Measurements from ENCODE around the gene TNFRSF12A. TPM values are rescaled to one million over a fixed set of nuclear protein-coding genes. Genes with fewer than 3 reads are reported as not detected.

TNFRSF12A gene
- total and polyA plus RNA-seq, 9 of the 15 experiments (the other 6 are each of a cell fraction or from before 2014, with no cell fraction given) = 0.41 to 61.8 (median 26.5) TPM

GRCh38 chr16:3004319-3004718 is 15.8 kb upstream of the TNFRSF12A start (continued):
- TF ChIP-seq YY1 (IDR thresholded peaks at IDR 0.05; ENCODE audit: borderline replicate concordance in 1 of 3, control insufficient read depth in 1 of 3, extremely low read depth in 1 of 3, insufficient read depth in 3 of 3, insufficient read length in 1 of 3, insufficient replicate concordance in 2 of 3, low read depth in 1 of 3, low read length in 2 of 3) (no peak), ETS2 (tag; IDR thresholded peaks at IDR 0.05; ENCODE audit: borderline replicate concordance, poor library complexity, severe bottlenecking) (no peak), KDM4B (IDR thresholded peaks at IDR 0.05; ENCODE audit: borderline replicate concordance in 2 of 2, low read depth in 1 of 2) (no peak)

GRCh38 chr16:3004781-3005284 is 15.3 kb upstream of the TNFRSF12A start:
- H3K79me2 ChIP-seq (ENCODE audit: control insufficient read depth, insufficient read depth, low read length) = peaks cover 22% of the 10 kb centered on the region
- TSS peak; percentile 36 for BruUV-seq (replicated peaks)
- 0% methylated on average over 19 of the region's 25 CpGs for WGBS (ENCODE audit: insufficient coverage, low coverage, missing lambda C conversion rate)
- ATAC-seq (no peak), FAIRE-seq (peak; percentile 75), DNase-seq (ENCODE audit: extremely low read depth in 1 of 4, low spot score in 3 of 4) (peak; percentile 63 to 85 (median 64))
- in situ Hi-C loops (cut with MboI) (no loop called here), intact Hi-C loops (cut with micrococcal nuclease) (loop anchor here (1.0 kb wide), 1 partner anchor 19 kb away; the partner anchor contains the start of gene THOC6)
- ChIA-PET CTCF (ENCODE audit: low intra/inter-chr PET ratio) (no interaction called here), POLR2A (interaction anchor here (1.0 to 2.6 kb wide), 5 partner anchors 15 to 23 kb away, joined by 3 to 15 read pairs (median 6); partner anchors contain the start of genes HCFC1R1, THOC6 and TNFRSF12A)
- peaks cover 31 to 66% of the 10 kb centered on the region in 2 experiments for H3K4me1 ChIP-seq (replicated peaks in 1 of 2; ENCODE audit: control insufficient read depth in 2 of 2, insufficient read depth in 2 of 2, low read length in 2 of 2)
- peak overlapping the region; percentile 90 for H3K27ac ChIP-seq (ENCODE audit: extremely low read depth, low read depth, low read length)
- H3K4me3 ChIP-seq = peak overlapping the region; percentile 50
- peak overlapping the region; percentile 83 for H3K4me2 ChIP-seq (ENCODE audit: insufficient read depth, low read length)
- no peaks in the 10 kb centered on the region for H4K20me1 ChIP-seq (replicated peaks; ENCODE audit: control insufficient read depth, insufficient read depth, low read length)
- H3K9me1 ChIP-seq (ENCODE audit: control insufficient read depth, insufficient read depth, low read length) = no peaks in the 10 kb centered on the region
- H2AFZ ChIP-seq (ENCODE audit: low read depth, low read length) = peak overlapping the region; percentile 90
- no peaks in the 10 kb centered on the region for H3K9me3 ChIP-seq (replicated peaks; ENCODE audit: control insufficient read depth, insufficient read depth, low read depth, low read length)
- peak overlapping the region; percentile 78 to 88 for H3K9ac ChIP-seq (ENCODE audit: insufficient read depth in 1 of 2, low read depth in 2 of 2, low read length in 2 of 2)
- H3K36me3 ChIP-seq (ENCODE audit: control insufficient read depth, insufficient read depth, low read length) = peaks cover 3% of the 10 kb centered on the region; the same call in 2 of the 3 replicates
- no peaks in the 10 kb centered on the region for H3K27me3 ChIP-seq (ENCODE audit: control insufficient read depth in 2 of 2, insufficient read depth in 2 of 2, low read length in 2 of 2)
- TF ChIP-seq TCF3 (CRISPR knock-in tag; IDR thresholded peaks at IDR 0.05) = peak; percentile 14; the same call in 1 of the 2 replicates
- TF ChIP-seq POLR2B (IDR thresholded peaks at IDR 0.05; ENCODE audit: low read depth, partially characterized antibody) = peak; percentile 59
- peak; percentile 75 for TF ChIP-seq CTBP1 (IDR thresholded peaks at IDR 0.05; ENCODE audit: borderline replicate concordance)
- peak; percentile 69 for TF ChIP-seq ZFX (CRISPR knock-in tag; IDR thresholded peaks at IDR 0.05)
- TF ChIP-seq ZNF431 (CRISPR knock-in tag; IDR thresholded peaks at IDR 0.05) = 0 out of 2 replicates have a peak, but pooled peaks have one; percentile 47
- TF ChIP-seq USF2 (CRISPR knock-in tag; IDR thresholded peaks at IDR 0.05) = peak; percentile 64
- no peak for TF ChIP-seq GTF2E2 (tag; IDR thresholded peaks at IDR 0.05)
- peak; percentile 22 for TF ChIP-seq SAP30 (IDR thresholded peaks at IDR 0.05; ENCODE audit: borderline replicate concordance, insufficient read depth, low read depth, low read length, poor library complexity, severe bottlenecking)
- TF ChIP-seq ZNF592 (IDR thresholded peaks at IDR 0.05) = peak; percentile 56

Measured in K562 (cell line).